Brain microvascular endothelial cell (primary cell): ENCODE data around the gene ICE2.
A peak's percentile ranks its signal among the peaks of the same experiment; 100 is the strongest.

ENCODE experiments used
- DNase-seq: peaks from one replicate; pipeline ENCODE4 v3.0.0-alpha.2; 2020
- H3K27ac ChIP-seq: fragments of 250-450 bp; sonication (Bioruptor Pico); 2 replicates; pipeline ENCODE4 v1.5.1; 2020; ENCODE audit warnings: mild to moderate bottlenecking, moderate library complexity
- H3K27me3 ChIP-seq: fragments of 250-450 bp; sonication (Bioruptor Pico); replicated peaks from 2 replicates; pipeline ENCODE4 v1.5.1; 2020; ENCODE audit warnings: mild to moderate bottlenecking
- H3K36me3 ChIP-seq: fragments of 250-450 bp; sonication (Bioruptor Pico); replicated peaks from 2 replicates; pipeline ENCODE4 v1.5.1; 2020; ENCODE audit warnings: mild to moderate bottlenecking
- H3K4me3 ChIP-seq: 2 replicates; pipeline ENCODE4 v1.5.1; 2011; ENCODE audit warnings: low read depth, mild to moderate bottlenecking, control low read depth, low read length, moderate library complexity
- in situ Hi-C: cut with HindIII; loops from 2 replicates; pipeline ENCODE4 v1.10.0; 2017; ENCODE audit warnings: low sequenced_read_pairs, low pct_ligation_motif_present
- TF ChIP-seq, protein P1 (sequence below): IDR thresholded peaks from 2 replicates; pipeline ENCODE4 v1.5.1; 2011; ENCODE audit warnings: low read depth, mild to moderate bottlenecking, moderate library complexity, low read length, control low read depth, inconsistent platforms; ENCODE audit errors: missing control alignments

Gene ICE2

DNA sequence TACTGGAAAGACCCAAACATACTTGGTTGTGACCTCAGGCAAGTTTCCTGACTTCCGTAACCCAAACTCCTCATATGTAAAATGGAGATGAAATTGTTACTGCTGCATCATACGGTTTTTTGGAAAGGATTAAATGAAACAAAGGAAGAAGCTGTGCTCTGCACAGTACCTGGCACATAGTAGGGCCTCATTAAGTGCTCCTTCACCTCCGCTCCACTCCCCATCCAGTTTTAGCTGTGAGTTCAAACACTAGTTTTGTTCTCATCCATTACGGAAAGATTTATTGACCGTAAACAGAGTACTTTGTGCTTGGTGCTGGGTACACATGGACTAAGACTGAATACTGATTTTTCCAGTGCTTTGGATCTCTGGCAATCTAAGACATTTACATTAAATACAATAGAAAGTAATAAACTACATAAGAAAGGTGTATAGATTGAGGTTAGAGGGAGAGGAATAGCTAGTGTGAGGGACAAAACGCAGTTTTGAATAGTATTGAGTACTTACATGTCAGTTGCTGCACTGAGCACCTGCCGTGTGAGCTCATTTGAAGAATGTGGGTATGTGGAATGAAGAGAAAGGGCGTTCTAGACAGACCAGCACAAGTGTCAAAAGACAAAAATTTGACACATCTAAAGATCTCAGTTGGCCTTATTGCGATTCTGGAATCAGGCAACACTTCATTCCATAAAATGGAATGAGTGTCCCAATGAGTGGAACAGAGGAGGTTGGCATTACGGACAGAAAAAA is 594 bp upstream of the ICE2 start:
- Histone ChIP-seq H3K27ac (peak overlapping the region; percentile 65), H3K4me3 (peak overlapping the region; percentile 84), H3K27me3 (no peaks in the 10 kb centered on the region), H3K36me3 (no peaks in the 10 kb centered on the region)
- DNase-seq, result no peak
- in situ Hi-C loops, result no loop called here
- TF ChIP-seq, protein P1, sequence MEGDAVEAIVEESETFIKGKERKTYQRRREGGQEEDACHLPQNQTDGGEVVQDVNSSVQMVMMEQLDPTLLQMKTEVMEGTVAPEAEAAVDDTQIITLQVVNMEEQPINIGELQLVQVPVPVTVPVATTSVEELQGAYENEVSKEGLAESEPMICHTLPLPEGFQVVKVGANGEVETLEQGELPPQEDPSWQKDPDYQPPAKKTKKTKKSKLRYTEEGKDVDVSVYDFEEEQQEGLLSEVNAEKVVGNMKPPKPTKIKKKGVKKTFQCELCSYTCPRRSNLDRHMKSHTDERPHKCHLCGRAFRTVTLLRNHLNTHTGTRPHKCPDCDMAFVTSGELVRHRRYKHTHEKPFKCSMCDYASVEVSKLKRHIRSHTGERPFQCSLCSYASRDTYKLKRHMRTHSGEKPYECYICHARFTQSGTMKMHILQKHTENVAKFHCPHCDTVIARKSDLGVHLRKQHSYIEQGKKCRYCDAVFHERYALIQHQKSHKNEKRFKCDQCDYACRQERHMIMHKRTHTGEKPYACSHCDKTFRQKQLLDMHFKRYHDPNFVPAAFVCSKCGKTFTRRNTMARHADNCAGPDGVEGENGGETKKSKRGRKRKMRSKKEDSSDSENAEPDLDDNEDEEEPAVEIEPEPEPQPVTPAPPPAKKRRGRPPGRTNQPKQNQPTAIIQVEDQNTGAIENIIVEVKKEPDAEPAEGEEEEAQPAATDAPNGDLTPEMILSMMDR, result no peak

DNA sequence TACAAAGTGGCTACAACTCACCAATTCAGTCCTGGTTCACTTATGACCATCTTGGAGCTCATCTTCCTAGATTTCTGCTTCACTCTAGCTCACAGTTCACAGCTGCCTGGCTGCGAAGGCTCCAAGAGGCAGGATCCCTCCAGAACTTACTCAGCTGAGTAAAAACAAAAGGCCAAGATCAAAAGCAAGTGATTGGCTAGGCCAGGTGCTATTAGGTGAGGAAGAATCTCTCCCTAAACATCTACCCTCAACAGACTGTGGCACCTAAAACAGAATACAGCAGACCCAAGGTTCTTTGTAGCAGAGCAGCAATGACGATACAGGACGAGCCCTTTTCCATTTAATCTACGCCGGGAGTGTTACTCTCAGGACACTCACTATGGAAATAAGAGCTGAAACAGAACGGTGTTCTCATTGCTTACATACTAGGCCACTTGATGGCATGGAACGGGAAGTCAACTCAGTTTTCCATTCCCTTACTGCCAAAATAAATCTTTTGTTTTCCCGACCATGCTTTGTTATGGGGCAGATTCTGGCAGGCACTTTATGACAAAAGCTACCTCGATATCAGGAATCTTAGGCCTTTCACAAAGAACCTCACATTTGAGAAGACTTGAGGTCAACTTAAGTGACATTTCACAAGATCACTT is 901 bp downstream of the ICE2 start:
- in situ Hi-C loops, result no loop called here
- peaks cover 2% of the 10 kb centered on the region for H3K36me3 ChIP-seq
- peak; percentile 19 for DNase-seq

DNA sequence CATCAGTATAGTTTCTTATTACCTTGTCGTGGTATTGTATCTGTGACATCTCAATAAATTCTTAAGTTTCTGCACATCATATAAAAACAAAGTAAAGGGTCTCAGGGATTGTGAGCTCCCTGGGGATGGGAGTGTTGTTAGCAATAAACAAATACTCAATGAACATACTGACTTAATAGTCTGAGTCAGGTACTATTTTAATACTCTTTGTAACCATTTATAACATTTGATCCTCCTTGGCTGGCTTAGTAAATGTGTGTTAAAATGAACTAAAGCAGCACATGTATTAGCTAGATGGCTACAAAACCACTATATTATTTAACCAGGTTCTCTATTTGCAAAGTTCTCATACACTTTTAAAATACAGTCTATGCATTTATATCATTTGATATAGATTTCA is 1.8 kb downstream of the ICE2 start:
- DNase-seq, result no peak
- H3K36me3 ChIP-seq, result peaks cover 3% of the 10 kb centered on the region
- no peak overlapping the region for H3K27ac ChIP-seq
- TF ChIP-seq, protein P1, result no peak
- in situ Hi-C loops, result no loop called here
- H3K4me3 ChIP-seq, result no peak overlapping the region
- no peaks in the 10 kb centered on the region for H3K27me3 ChIP-seq

More for the DNA sequence above, 901 bp downstream of the ICE2 start:
- H3K27me3 ChIP-seq, result no peaks in the 10 kb centered on the region
- peak overlapping the region; percentile 65 for H3K27ac ChIP-seq
- peak overlapping the region; percentile 84 for H3K4me3 ChIP-seq
- TF ChIP-seq, protein P1, result no peak

DNA sequence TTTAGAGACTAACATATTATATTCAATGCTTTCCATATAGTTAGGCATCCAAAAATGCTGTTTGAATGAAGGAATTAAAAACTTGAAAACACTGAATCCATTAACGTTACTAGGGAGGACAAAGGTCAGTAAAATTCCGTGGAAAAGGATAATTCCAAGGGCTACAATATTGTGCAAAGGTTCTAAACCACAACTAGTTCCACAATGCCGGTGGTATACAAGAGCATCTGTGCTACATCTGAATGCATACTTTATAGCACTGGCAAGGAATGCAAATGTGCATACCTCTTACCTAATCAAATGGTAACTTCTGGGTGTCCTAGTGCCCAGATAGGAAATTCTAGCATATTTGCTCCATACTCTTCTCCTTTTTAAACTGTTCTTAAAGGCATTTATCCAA is 2.2 kb downstream of the ICE2 start:
- Histone ChIP-seq H3K27me3 (no peaks in the 10 kb centered on the region), H3K27ac (no peak overlapping the region), H3K36me3 (peaks cover 3% of the 10 kb centered on the region), H3K4me3 (no peak overlapping the region)
- TF ChIP-seq, protein P1, result no peak
- DNase-seq, result no peak
- in situ Hi-C loops, result no loop called here

DNA sequence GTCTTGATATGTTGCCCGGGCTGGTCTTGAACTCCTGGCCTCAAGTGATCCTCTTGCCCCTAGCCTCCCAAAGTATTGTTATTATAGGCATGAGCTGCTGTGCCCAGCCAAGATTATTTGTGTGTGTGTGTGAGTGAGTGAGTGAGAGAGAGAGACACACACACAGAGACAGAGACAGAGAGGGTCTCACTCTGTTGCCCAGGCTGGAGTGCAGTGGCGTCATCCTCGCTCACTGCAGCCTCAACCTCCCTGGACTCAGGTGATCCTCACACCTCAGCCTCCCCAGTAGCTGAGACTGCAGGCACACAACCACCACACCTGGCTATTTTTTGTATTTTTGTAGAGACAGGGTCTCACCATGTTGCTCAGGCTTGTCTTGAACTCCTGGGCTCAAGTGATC is 5.8 kb downstream of the ICE2 start:
- in situ Hi-C loops, result no loop called here

More for the DNA sequence above, 5.8 kb downstream of the ICE2 start:
- no peak for DNase-seq
- no peak overlapping the region for H3K4me3 ChIP-seq
- no peak overlapping the region for H3K27ac ChIP-seq
- TF ChIP-seq, protein P1, result no peak
- H3K36me3 ChIP-seq, result peaks cover 6% of the 10 kb centered on the region
- no peaks in the 10 kb centered on the region for H3K27me3 ChIP-seq
